ENCODE measurements around the gene ZFPL1. TPM values are rescaled to one million over a fixed set of nuclear protein-coding genes. Genes with fewer than 3 reads are reported as not detected.
A peak's percentile ranks its signal among the peaks of the same experiment; 100 is the strongest.

Gene ZFPL1
- total and polyA plus RNA-seq, 9 of the 15 experiments (the other 6 are each of a cell fraction or from before 2014, with no cell fraction given) = 3.7 to 37.5 (median 22.7) TPM

DNA sequence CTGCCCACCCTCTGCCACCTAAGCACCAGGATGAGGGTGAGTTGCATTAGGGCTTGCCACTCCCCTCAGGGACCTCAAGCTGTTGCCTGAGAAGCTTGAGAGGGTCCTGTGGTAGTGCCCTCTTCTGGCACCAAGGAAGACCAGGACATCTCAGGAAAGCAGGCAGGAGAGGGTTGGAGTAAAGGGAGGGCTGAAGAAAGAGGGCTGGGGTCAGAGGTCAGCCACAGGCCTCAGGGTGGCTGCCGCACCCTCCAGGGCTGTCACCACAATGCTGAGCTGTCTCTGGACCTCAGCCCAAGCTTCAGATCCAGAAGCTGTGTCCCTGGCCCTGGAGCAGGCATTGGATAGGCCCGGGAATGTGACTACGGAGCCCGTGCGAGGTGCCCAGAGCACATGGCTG is 39.0 kb upstream of the ZFPL1 start:
- FAIRE-seq = peak; percentile 26
- TF ChIP-seq CC2D1A (IDR thresholded peaks at IDR 0.05) (no peak), NR2C1 (IDR thresholded peaks at IDR 0.05) (peak; percentile 80), NR2C1 (tag; IDR thresholded peaks at IDR 0.05) (peak; percentile 54), NR2C2 (CRISPR knock-in tag; IDR thresholded peaks at IDR 0.05) (peak; percentile 84; the same call in 1 of the 2 replicates), NR2C2 (tag; IDR thresholded peaks at IDR 0.05) (no peak)
- no peak overlapping the region for H3K27ac ChIP-seq (ENCODE audit: extremely low read depth, low read depth, low read length)
- intact Hi-C loops (cut with micrococcal nuclease) (no loop called here), in situ Hi-C loops (cut with MboI) (no loop called here)
- H3K4me2 ChIP-seq (ENCODE audit: insufficient read depth, low read length) = no peak overlapping the region
- H2AFZ ChIP-seq (ENCODE audit: low read depth, low read length) = no peak overlapping the region
- peaks cover 27% of the 10 kb centered on the region; the same call in 2 of the 3 replicates for H3K36me3 ChIP-seq (ENCODE audit: control insufficient read depth, insufficient read depth, low read length)
- 72% methylated on average over 5 of the region's 5 CpGs for WGBS (ENCODE audit: insufficient coverage, low coverage, missing lambda C conversion rate)
- H3K9me3 ChIP-seq (replicated peaks; ENCODE audit: control insufficient read depth, insufficient read depth, low read depth, low read length) = no peaks in the 10 kb centered on the region
- H3K4me1 ChIP-seq (replicated peaks in 1 of 2; ENCODE audit: control insufficient read depth in 2 of 2, insufficient read depth in 2 of 2, low read length in 2 of 2) = peaks cover 8 to 62% of the 10 kb centered on the region in 2 experiments; a peak in 4 of 5 replicates
- H3K27me3 ChIP-seq (ENCODE audit: control insufficient read depth in 2 of 2, insufficient read depth in 2 of 2, low read length in 2 of 2) = no peaks in the 10 kb centered on the region
- no peak overlapping the region for H3K4me3 ChIP-seq
- no peaks in the 10 kb centered on the region; the same call in 1 of the 2 replicates for H4K20me1 ChIP-seq (replicated peaks; ENCODE audit: control insufficient read depth, insufficient read depth, low read length)
- no peak for ATAC-seq
- peak overlapping the region in 1 of 2 experiments; percentile 83; a peak in 2 of 4 replicates for H3K9ac ChIP-seq (ENCODE audit: insufficient read depth in 1 of 2, low read depth in 2 of 2, low read length in 2 of 2)
- DNase-seq (ENCODE audit: extremely low read depth in 1 of 4, low spot score in 3 of 4) = peak in 3 of 4 experiments; percentile 50 to 56 (median 52)
- H3K79me2 ChIP-seq (ENCODE audit: control insufficient read depth, insufficient read depth, low read length) = peaks cover 24% of the 10 kb centered on the region
- no peaks in the 10 kb centered on the region for H3K9me1 ChIP-seq (ENCODE audit: control insufficient read depth, insufficient read depth, low read length)
- ChIA-PET CTCF (ENCODE audit: low intra/inter-chr PET ratio) (no interaction called here), POLR2A (interaction anchor here (1.1 to 1.2 kb wide), 2 partner anchors 18 to 454 kb away, joined by 3 to 4 read pairs; partner anchors contain the start of gene MALAT1)
- no TSS peak for BruUV-seq (replicated peaks)

DNA sequence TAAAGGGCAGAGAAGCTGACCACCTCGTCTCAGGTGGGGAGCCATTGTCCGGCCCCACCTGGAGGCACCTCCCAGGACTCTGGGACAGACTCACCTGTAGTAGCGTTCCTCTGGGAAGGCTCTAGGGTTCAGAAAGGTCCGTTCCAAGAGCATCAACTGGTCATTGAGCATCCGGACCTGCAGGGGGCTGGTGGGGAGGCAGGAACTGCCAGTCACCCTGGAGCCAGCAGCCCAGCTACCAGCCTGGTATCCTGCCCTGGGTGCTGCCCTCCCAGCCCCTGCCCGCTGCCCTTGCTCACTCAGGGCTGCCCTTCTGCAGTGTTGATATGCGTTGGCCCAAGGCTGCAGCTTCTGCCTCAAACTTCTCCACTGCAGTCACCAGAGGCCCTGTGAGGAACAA is 38.3 kb upstream of the ZFPL1 start:
- peak overlapping the region in 1 of 2 experiments; percentile 83; a peak in 2 of 4 replicates for H3K9ac ChIP-seq (ENCODE audit: insufficient read depth in 1 of 2, low read depth in 2 of 2, low read length in 2 of 2)
- no peaks in the 10 kb centered on the region for H3K9me3 ChIP-seq (replicated peaks; ENCODE audit: control insufficient read depth, insufficient read depth, low read depth, low read length)
- peaks cover 27% of the 10 kb centered on the region; the same call in 2 of the 3 replicates for H3K36me3 ChIP-seq (ENCODE audit: control insufficient read depth, insufficient read depth, low read length)
- no peak for ATAC-seq
- H3K27ac ChIP-seq (ENCODE audit: extremely low read depth, low read depth, low read length) = no peak overlapping the region
- no peak overlapping the region for H3K4me2 ChIP-seq (ENCODE audit: insufficient read depth, low read length)
- WGBS (ENCODE audit: insufficient coverage, low coverage, missing lambda C conversion rate) = 86% methylated on average over 7 of the region's 7 CpGs
- no peak overlapping the region for H2AFZ ChIP-seq (ENCODE audit: low read depth, low read length)
- no peaks in the 10 kb centered on the region for H3K9me1 ChIP-seq (ENCODE audit: control insufficient read depth, insufficient read depth, low read length)
- no TSS peak for BruUV-seq (replicated peaks)
- intact Hi-C loops (cut with micrococcal nuclease) = no loop called here
- no peaks in the 10 kb centered on the region for H3K27me3 ChIP-seq (ENCODE audit: control insufficient read depth in 2 of 2, insufficient read depth in 2 of 2, low read length in 2 of 2)
- no peaks in the 10 kb centered on the region; the same call in 1 of the 2 replicates for H4K20me1 ChIP-seq (replicated peaks; ENCODE audit: control insufficient read depth, insufficient read depth, low read length)
- H3K79me2 ChIP-seq (ENCODE audit: control insufficient read depth, insufficient read depth, low read length) = peaks cover 24% of the 10 kb centered on the region
- peaks cover 6 to 60% of the 10 kb centered on the region in 2 experiments; a peak in 4 of 5 replicates for H3K4me1 ChIP-seq (replicated peaks in 1 of 2; ENCODE audit: control insufficient read depth in 2 of 2, insufficient read depth in 2 of 2, low read length in 2 of 2)
- POLR2A ChIA-PET = interaction anchor here (0.6 to 1.2 kb wide), 3 partner anchors 17 to 454 kb away, joined by 3 to 4 read pairs (median 3); partner anchors contain the start of gene MALAT1
- no peak for DNase-seq (ENCODE audit: extremely low read depth in 1 of 4, low spot score in 3 of 4)
- in situ Hi-C loops (cut with MboI) = no loop called here
- CTCF ChIA-PET (ENCODE audit: low intra/inter-chr PET ratio) = no interaction called here
- no peak overlapping the region for H3K4me3 ChIP-seq
- no peak for FAIRE-seq
- TF ChIP-seq KLF16 (IDR thresholded peaks at IDR 0.05) (no peak), SMAD2 (IDR thresholded peaks at IDR 0.05; ENCODE audit: low read depth, low read length) (no peak)
- TF ChIP-seq, protein P1, sequence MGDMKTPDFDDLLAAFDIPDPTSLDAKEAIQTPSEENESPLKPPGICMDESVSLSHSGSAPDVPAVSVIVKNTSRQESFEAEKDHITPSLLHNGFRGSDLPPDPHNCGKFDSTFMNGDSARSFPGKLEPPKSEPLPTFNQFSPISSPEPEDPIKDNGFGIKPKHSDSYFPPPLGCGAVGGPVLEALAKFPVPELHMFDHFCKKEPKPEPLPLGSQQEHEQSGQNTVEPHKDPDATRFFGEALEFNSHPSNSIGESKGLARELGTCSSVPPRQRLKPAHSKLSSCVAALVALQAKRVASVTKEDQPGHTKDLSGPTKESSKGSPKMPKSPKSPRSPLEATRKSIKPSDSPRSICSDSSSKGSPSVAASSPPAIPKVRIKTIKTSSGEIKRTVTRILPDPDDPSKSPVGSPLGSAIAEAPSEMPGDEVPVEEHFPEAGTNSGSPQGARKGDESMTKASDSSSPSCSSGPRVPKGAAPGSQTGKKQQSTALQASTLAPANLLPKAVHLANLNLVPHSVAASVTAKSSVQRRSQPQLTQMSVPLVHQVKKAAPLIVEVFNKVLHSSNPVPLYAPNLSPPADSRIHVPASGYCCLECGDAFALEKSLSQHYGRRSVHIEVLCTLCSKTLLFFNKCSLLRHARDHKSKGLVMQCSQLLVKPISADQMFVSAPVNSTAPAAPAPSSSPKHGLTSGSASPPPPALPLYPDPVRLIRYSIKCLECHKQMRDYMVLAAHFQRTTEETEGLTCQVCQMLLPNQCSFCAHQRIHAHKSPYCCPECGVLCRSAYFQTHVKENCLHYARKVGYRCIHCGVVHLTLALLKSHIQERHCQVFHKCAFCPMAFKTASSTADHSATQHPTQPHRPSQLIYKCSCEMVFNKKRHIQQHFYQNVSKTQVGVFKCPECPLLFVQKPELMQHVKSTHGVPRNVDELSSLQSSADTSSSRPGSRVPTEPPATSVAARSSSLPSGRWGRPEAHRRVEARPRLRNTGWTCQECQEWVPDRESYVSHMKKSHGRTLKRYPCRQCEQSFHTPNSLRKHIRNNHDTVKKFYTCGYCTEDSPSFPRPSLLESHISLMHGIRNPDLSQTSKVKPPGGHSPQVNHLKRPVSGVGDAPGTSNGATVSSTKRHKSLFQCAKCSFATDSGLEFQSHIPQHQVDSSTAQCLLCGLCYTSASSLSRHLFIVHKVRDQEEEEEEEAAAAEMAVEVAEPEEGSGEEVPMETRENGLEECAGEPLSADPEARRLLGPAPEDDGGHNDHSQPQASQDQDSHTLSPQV (IDR thresholded peaks at IDR 0.05) = no peak
- TF ChIP-seq, protein P2, sequence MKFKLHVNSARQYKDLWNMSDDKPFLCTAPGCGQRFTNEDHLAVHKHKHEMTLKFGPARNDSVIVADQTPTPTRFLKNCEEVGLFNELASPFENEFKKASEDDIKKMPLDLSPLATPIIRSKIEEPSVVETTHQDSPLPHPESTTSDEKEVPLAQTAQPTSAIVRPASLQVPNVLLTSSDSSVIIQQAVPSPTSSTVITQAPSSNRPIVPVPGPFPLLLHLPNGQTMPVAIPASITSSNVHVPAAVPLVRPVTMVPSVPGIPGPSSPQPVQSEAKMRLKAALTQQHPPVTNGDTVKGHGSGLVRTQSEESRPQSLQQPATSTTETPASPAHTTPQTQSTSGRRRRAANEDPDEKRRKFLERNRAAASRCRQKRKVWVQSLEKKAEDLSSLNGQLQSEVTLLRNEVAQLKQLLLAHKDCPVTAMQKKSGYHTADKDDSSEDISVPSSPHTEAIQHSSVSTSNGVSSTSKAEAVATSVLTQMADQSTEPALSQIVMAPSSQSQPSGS (CRISPR knock-in tag; IDR thresholded peaks at IDR 0.05) = no peak
- TF ChIP-seq, protein P3, sequence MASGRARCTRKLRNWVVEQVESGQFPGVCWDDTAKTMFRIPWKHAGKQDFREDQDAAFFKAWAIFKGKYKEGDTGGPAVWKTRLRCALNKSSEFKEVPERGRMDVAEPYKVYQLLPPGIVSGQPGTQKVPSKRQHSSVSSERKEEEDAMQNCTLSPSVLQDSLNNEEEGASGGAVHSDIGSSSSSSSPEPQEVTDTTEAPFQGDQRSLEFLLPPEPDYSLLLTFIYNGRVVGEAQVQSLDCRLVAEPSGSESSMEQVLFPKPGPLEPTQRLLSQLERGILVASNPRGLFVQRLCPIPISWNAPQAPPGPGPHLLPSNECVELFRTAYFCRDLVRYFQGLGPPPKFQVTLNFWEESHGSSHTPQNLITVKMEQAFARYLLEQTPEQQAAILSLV (tag; IDR thresholded peaks at IDR 0.05) = no peak

All from K562 (cell line).